H9 (cell line): ENCODE data around the gene RAB14. TPM values are rescaled to one million over a fixed set of nuclear protein-coding genes. Genes with fewer than 3 reads are reported as not detected.

Experiments
- DNase-seq: peaks from one replicate; pipeline ENCODE4 v3.0.0-alpha.2; 2017
- H2AFZ ChIP-seq: one replicate; pipeline ENCODE4 v1.6.1; 2013; ENCODE audit warnings: mild to moderate bottlenecking, low read length, control low read depth, moderate library complexity
- H2AK5ac ChIP-seq: 2 replicates; pipeline ENCODE4 v1.6.1; 2013; ENCODE audit warnings: low read length, control low read depth, mixed read lengths; ENCODE audit not compliant: insufficient read length
- H2BK120ac ChIP-seq: one replicate; pipeline ENCODE4 v1.6.1; 2013; ENCODE audit warnings: low read depth, mild to moderate bottlenecking, low read length, control low read depth, inconsistent platforms; ENCODE audit not compliant: poor library complexity, severe bottlenecking
- H2BK12ac ChIP-seq: 2 replicates; pipeline ENCODE4 v1.6.1; 2013; ENCODE audit warnings: low read length, control low read depth, mixed read lengths, low read depth; ENCODE audit not compliant: insufficient read length
- H2BK15ac ChIP-seq: 2 replicates; pipeline ENCODE4 v1.6.1; 2013; ENCODE audit warnings: low read depth, low read length, control low read depth
- H2BK20ac ChIP-seq: one replicate; pipeline ENCODE4 v1.6.1; 2013; ENCODE audit warnings: low read depth, mild to moderate bottlenecking, low read length, control low read depth, inconsistent platforms; ENCODE audit not compliant: poor library complexity, severe bottlenecking
- H2BK5ac ChIP-seq: 2 replicates; pipeline ENCODE4 v1.6.1; 2013; ENCODE audit warnings: low read length, control low read depth, mixed read lengths; ENCODE audit not compliant: insufficient read length
- H3K14ac ChIP-seq: 2 replicates; pipeline ENCODE4 v1.6.1; 2013; ENCODE audit warnings: low read length, control low read depth; ENCODE audit not compliant: insufficient read depth
- H3K18ac ChIP-seq: 2 replicates; pipeline ENCODE4 v1.6.1; 2013; ENCODE audit warnings: low read depth, mild to moderate bottlenecking, mixed read lengths, low read length, control low read depth; ENCODE audit not compliant: insufficient read length
- H3K23ac ChIP-seq: 2 replicates; pipeline ENCODE4 v1.6.1; 2013; ENCODE audit warnings: low read length, control low read depth, mixed read lengths, low read depth; ENCODE audit not compliant: insufficient read length
- H3K23me2 ChIP-seq: 2 replicates; pipeline ENCODE4 v1.6.1; 2013; ENCODE audit warnings: low read depth, mild to moderate bottlenecking, mixed read lengths, low read length, control low read depth; ENCODE audit not compliant: insufficient read length, poor library complexity, severe bottlenecking
- H3K27ac ChIP-seq: 2 replicates; pipeline ENCODE4 v1.5.1; 2013; ENCODE audit warnings: low read length, control low read depth, mixed read lengths, low read depth; ENCODE audit not compliant: insufficient read length
- H3K27me3 ChIP-seq: 2 replicates; pipeline ENCODE4 v1.6.1; 2013; ENCODE audit warnings: low read length, control low read depth, inconsistent platforms; ENCODE audit not compliant: insufficient read depth
- H3K4ac ChIP-seq: 2 replicates; pipeline ENCODE4 v1.6.1; 2013; ENCODE audit warnings: low read depth, mild to moderate bottlenecking, control low read depth, inconsistent platforms, low read length, moderate library complexity
- H3K4me1 ChIP-seq: 2 replicates; pipeline ENCODE4 v1.6.1; 2013; ENCODE audit warnings: low read length, control low read depth, inconsistent platforms; ENCODE audit not compliant: insufficient read depth
- H3K4me2 ChIP-seq: 2 replicates; pipeline ENCODE4 v1.6.1; 2013; ENCODE audit warnings: low read length, control low read depth, mixed read lengths; ENCODE audit not compliant: insufficient read length, insufficient read depth
- H3K56ac ChIP-seq: 2 replicates; pipeline ENCODE4 v1.6.1; 2013; ENCODE audit warnings: low read depth, mild to moderate bottlenecking, mixed read lengths, low read length, control low read depth; ENCODE audit not compliant: insufficient read length
- H3K79me1 ChIP-seq: 2 replicates; pipeline ENCODE4 v1.6.1; 2013; ENCODE audit warnings: low read depth, mild to moderate bottlenecking, moderate library complexity, low read length, control low read depth, inconsistent platforms; ENCODE audit not compliant: insufficient read depth, poor library complexity, severe bottlenecking
- H3K79me2 ChIP-seq: 2 replicates; pipeline ENCODE4 v1.6.1; 2013; ENCODE audit warnings: low read length, control low read depth, inconsistent platforms; ENCODE audit not compliant: insufficient read depth
- H3K9ac ChIP-seq: 2 replicates; pipeline ENCODE4 v1.6.1; 2013; ENCODE audit warnings: low read length, control low read depth, mixed read lengths; ENCODE audit not compliant: insufficient read length; ENCODE audit errors: extremely low read depth
- H3K9me3 ChIP-seq: one replicate; pipeline ENCODE4 v1.6.1; 2013; ENCODE audit warnings: low read depth, low read length, inconsistent platforms; ENCODE audit not compliant: control insufficient read depth
- H3T11ph ChIP-seq: one replicate; pipeline ENCODE4 v1.6.1; 2013; ENCODE audit warnings: mild to moderate bottlenecking, low read length, control low read depth, inconsistent platforms
- H4K20me1 ChIP-seq: one replicate; pipeline ENCODE4 v1.6.1; 2013; ENCODE audit not compliant: control insufficient read depth, insufficient read length, insufficient read depth
- H4K5ac ChIP-seq: 2 replicates; pipeline ENCODE4 v1.6.1; 2013; ENCODE audit warnings: low read depth, mild to moderate bottlenecking, mixed read lengths, low read length, control low read depth; ENCODE audit not compliant: insufficient read length
- H4K8ac ChIP-seq: replicated peaks from 2 replicates; pipeline ENCODE4 v1.6.1; 2013; ENCODE audit warnings: low read length, control low read depth, mixed read lengths, low read depth; ENCODE audit not compliant: insufficient read length
- H4K91ac ChIP-seq: 2 replicates; pipeline ENCODE4 v1.6.1; 2013; ENCODE audit warnings: low read depth, mild to moderate bottlenecking, moderate library complexity, mixed read lengths, low read length, control low read depth; ENCODE audit not compliant: insufficient read length
- H3K27ac Mint-ChIP-seq, 3 experiments: 2 replicates in 2 of 3; 3 replicates in 1 of 3; pipeline ENCODE4 v1.8.0; 2020 to 2021; ENCODE audit warnings: mixed read lengths in 3 of 3, mild to moderate bottlenecking in 1 of 3, moderate library complexity in 1 of 3
- H3K27me3 Mint-ChIP-seq: 2 replicates; pipeline ENCODE4 v1.8.0; 2021; ENCODE audit warnings: low read depth, mild to moderate bottlenecking, moderate library complexity, mixed read lengths
- H3K36me3 Mint-ChIP-seq, 3 experiments: 2 replicates in 2 of 3; 3 replicates in 1 of 3; pipeline ENCODE4 v1.8.0; 2020 to 2021; ENCODE audit warnings: low read depth in 3 of 3, mixed read lengths in 3 of 3; ENCODE audit not compliant: insufficient read depth in 1 of 3
- H3K4me1 Mint-ChIP-seq, 2 experiments: 2 replicates each; pipeline ENCODE4 v1.8.0; 2020; ENCODE audit warnings: mixed read lengths in 2 of 2
- H3K4me3 Mint-ChIP-seq, 2 experiments: 2 replicates in 1 of 2; 3 replicates in 1 of 2; pipeline ENCODE4 v1.8.0; 2020 to 2021; ENCODE audit warnings: mild to moderate bottlenecking in 2 of 2, mixed read lengths in 2 of 2, moderate library complexity in 1 of 2
- H3K9me3 Mint-ChIP-seq, 2 experiments: 2 replicates in 1 of 2; 3 replicates in 1 of 2; pipeline ENCODE4 v1.8.0; 2020; ENCODE audit warnings: mild to moderate bottlenecking in 2 of 2, mixed read lengths in 2 of 2, moderate library complexity in 1 of 2
- WGBS: extraction: QIAGEN DNeasy Blood & Tissue Kit; methylation state at CpG from one replicate; pipeline ENCODE4 v1.1.7; 2013; ENCODE audit warnings: missing lambda C conversion rate, low lambda C conversion rate, mixed read lengths; ENCODE audit not compliant: insufficient read length; ENCODE audit errors: extremely low coverage; 5-methylcytosine and 5-hydroxymethylcytosine counted together
- total RNA-seq: library from RNA; stranded (reverse); gene quantifications from 2 replicates; pipeline ENCODE4 v1.2.1, GENCODE V29; 2021
- TF ChIP-seq, protein P1 (sequence below): fragments of 200-600 bp; sonication (generic); conservative IDR thresholded peaks from 3 replicates; pipeline ENCODE4 v1.8.0; 2021; ENCODE audit warnings: antibody characterized with exemption, mild to moderate bottlenecking

The RAB14 gene
- total RNA-seq, 1 experiment from 2014 or later, result 33.6 TPM

DNA sequence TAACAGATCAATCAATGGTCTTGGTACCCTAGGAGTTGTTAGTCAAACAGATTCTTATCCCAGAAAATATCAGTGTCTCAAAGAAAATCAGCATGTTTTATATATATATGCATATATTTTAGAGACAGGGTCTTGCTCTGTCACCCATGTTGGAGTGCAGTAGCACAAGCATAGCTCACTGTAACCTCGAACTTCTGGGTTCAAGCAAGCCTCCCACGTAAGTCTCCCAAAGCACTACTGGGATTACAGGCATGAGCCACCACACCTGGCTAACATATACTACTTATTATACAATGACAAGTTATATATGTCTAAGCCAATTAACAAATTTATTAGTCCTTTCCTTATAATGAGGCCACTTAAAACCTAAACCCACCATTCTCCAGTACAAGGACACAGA is 10.4 kb downstream of the RAB14 start:
- Mint-ChIP-seq H3K27me3 (no peaks in the 10 kb centered on the region), H3K4me3 (no peak overlapping the region), H3K27ac (no peak overlapping the region), H3K9me3 (no peaks in the 10 kb centered on the region), H3K4me1 (peaks cover 9 to 15% of the 10 kb centered on the region in 2 experiments; a peak in 3 of 4 replicates), H3K36me3 (peaks cover 0 to 5% (median 1%) of the 10 kb centered on the region in 3 experiments; a peak in 2 of 7 replicates)
- Histone ChIP-seq H4K91ac (no peak overlapping the region), H4K5ac (no peak overlapping the region), H2BK20ac (no peak overlapping the region), H3K56ac (no peak overlapping the region), H3K23me2 (no peaks in the 10 kb centered on the region), H2BK15ac (no peak overlapping the region), H3K9ac (no peak overlapping the region), H3K23ac (no peak overlapping the region), H2AFZ (no peak overlapping the region), H3K27ac (no peak overlapping the region), H3K4me1 (no peaks in the 10 kb centered on the region), H2AK5ac (no peak overlapping the region), H3T11ph (no peak overlapping the region), H4K8ac (no peak overlapping the region), H3K79me1 (peaks cover 3% of the 10 kb centered on the region), H4K20me1 (no peaks in the 10 kb centered on the region), H2BK120ac (no peak overlapping the region), H3K14ac (no peak overlapping the region), H3K9me3 (no peaks in the 10 kb centered on the region), H3K18ac (no peak overlapping the region), H3K27me3 (no peaks in the 10 kb centered on the region), H3K4ac (no peak overlapping the region), H2BK5ac (no peak overlapping the region), H3K79me2 (peaks cover 4% of the 10 kb centered on the region; the same call in 1 of the 2 replicates), H3K4me2 (no peak overlapping the region), H2BK12ac (no peak overlapping the region)
- no CpG with 5 or more reads among the region's 2 CpGs for WGBS
- no peak for DNase-seq
- TF ChIP-seq, protein P1, sequence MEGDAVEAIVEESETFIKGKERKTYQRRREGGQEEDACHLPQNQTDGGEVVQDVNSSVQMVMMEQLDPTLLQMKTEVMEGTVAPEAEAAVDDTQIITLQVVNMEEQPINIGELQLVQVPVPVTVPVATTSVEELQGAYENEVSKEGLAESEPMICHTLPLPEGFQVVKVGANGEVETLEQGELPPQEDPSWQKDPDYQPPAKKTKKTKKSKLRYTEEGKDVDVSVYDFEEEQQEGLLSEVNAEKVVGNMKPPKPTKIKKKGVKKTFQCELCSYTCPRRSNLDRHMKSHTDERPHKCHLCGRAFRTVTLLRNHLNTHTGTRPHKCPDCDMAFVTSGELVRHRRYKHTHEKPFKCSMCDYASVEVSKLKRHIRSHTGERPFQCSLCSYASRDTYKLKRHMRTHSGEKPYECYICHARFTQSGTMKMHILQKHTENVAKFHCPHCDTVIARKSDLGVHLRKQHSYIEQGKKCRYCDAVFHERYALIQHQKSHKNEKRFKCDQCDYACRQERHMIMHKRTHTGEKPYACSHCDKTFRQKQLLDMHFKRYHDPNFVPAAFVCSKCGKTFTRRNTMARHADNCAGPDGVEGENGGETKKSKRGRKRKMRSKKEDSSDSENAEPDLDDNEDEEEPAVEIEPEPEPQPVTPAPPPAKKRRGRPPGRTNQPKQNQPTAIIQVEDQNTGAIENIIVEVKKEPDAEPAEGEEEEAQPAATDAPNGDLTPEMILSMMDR, result no peak
